Body of pancreas (tissue), 4 donors: ENCODE data around the gene BCL6.

Experiments
- CTCF ChIP-seq, 7 experiments: fragments of 450-650 bp in 4 of 7; fragments of 200-600 bp in 3 of 7; sonication (generic) in 3 of 7; IDR thresholded peaks; one replicate each; pipeline ENCODE4 v1.5.1; 2016 to 2019; ENCODE audit warnings: antibody characterized with exemption in 7 of 7
- POLR2A ChIP-seq, 3 donors: fragments of 450-650 bp; IDR thresholded peaks; one replicate each; pipeline ENCODE4 v1.6.1; 2016; ENCODE audit warnings: antibody characterized with exemption in 3 of 3, mild to moderate bottlenecking in 2 of 3

GRCh38 chr3:187746442-187747281 is 1.4 kb upstream of the BCL6 start:
- TF ChIP-seq CTCF (IDR thresholded peaks at IDR 0.05) (no peak), POLR2A (IDR thresholded peaks at IDR 0.05) (no peak)
